HFFc6 (cell line): Measurements from ENCODE around the gene PLTP. TPM values are rescaled to one million over a fixed set of nuclear protein-coding genes. Genes with fewer than 3 reads are reported as not detected.

Experiments used
- DNase-seq: peaks from one replicate; pipeline ENCODE4 v3.0.0-alpha.2; 2018
- H3K27ac Mint-ChIP-seq: 2 replicates; pipeline ENCODE4 v1.8.0; 2020; ENCODE audit warnings: mild to moderate bottlenecking, mixed read lengths
- H3K27me3 Mint-ChIP-seq: 2 replicates; pipeline ENCODE4 v1.8.0; 2021; ENCODE audit warnings: mild to moderate bottlenecking, moderate library complexity, mixed read lengths; ENCODE audit not compliant: insufficient read depth
- H3K36me3 Mint-ChIP-seq: 2 replicates; pipeline ENCODE4 v1.8.0; 2021; ENCODE audit warnings: low read depth, mixed read lengths
- H3K4me1 Mint-ChIP-seq: 2 replicates; pipeline ENCODE4 v1.8.0; 2020; ENCODE audit warnings: low read depth, mixed read lengths
- H3K4me3 Mint-ChIP-seq: 2 replicates; pipeline ENCODE4 v1.8.0; 2020; ENCODE audit warnings: mild to moderate bottlenecking, moderate library complexity, mixed read lengths
- H3K9me3 Mint-ChIP-seq: 2 replicates; pipeline ENCODE4 v1.8.0; 2020; ENCODE audit warnings: mild to moderate bottlenecking, mixed read lengths
- total RNA-seq, 6 experiments: library from RNA; stranded (reverse); fragmentation: NEBNext Ultra II Directional; extraction: Animal tissue kit (Norgen Biotek cat#: 25700); gene quantifications; 2 replicates in 1 of 6; 3 replicates in 5 of 6; pipeline ENCODE4 v1.2.3, GENCODE V29; 2021
- TF ChIP-seq, protein P1 (sequence below): fragments of 200-600 bp; sonication (generic); IDR thresholded peaks from 2 replicates; pipeline ENCODE4 v1.5.0; 2021; ENCODE audit warnings: antibody characterized with exemption, mild to moderate bottlenecking

The PLTP gene
- total RNA-seq, 6 experiments from 2014 or later: 8.3 to 13.6 (median 11.1) TPM

DNA sequence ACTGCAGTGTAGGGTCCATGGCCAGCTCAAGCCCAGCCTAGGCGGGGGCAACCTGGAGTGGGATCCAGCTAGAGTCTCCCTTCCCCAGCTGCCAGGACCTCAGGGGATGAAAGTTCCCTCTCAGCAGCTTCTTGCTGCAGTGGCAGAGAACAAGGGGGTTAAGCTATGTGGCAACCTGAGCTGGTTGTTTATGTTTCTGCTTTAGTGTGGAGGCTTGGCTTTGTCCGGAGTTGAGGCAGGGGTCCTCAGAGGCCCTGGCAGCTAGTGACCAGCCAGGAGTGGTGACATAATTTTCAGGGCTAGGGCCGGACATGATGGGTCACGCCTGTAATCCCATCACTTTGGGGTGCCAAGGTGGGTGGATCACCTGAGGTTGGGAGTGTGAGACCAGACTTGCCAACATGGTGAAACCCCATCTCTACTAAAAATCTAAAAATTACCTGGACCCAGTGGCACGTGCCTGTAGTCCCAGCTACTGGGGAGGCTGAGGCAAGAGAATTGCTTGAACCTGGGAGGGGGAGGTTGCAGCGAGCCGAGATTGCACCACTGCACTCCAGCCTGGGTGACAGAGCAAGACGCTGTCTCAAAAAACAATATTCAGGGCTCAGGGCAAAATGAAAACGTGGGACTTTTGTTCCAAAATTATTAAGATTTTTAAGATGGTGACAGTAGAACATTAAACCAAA, 14.0 kb upstream of the PLTP start:
- Mint-ChIP-seq H3K9me3 (no peaks in the 10 kb centered on the region), H3K4me3 (no peak overlapping the region), H3K27me3 (peaks cover 3% of the 10 kb centered on the region), H3K27ac (no peak overlapping the region), H3K4me1 (peaks cover 6% of the 10 kb centered on the region), H3K36me3 (no peaks in the 10 kb centered on the region)
- TF ChIP-seq, protein P1, sequence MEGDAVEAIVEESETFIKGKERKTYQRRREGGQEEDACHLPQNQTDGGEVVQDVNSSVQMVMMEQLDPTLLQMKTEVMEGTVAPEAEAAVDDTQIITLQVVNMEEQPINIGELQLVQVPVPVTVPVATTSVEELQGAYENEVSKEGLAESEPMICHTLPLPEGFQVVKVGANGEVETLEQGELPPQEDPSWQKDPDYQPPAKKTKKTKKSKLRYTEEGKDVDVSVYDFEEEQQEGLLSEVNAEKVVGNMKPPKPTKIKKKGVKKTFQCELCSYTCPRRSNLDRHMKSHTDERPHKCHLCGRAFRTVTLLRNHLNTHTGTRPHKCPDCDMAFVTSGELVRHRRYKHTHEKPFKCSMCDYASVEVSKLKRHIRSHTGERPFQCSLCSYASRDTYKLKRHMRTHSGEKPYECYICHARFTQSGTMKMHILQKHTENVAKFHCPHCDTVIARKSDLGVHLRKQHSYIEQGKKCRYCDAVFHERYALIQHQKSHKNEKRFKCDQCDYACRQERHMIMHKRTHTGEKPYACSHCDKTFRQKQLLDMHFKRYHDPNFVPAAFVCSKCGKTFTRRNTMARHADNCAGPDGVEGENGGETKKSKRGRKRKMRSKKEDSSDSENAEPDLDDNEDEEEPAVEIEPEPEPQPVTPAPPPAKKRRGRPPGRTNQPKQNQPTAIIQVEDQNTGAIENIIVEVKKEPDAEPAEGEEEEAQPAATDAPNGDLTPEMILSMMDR: no peak
- no peak for DNase-seq

DNA sequence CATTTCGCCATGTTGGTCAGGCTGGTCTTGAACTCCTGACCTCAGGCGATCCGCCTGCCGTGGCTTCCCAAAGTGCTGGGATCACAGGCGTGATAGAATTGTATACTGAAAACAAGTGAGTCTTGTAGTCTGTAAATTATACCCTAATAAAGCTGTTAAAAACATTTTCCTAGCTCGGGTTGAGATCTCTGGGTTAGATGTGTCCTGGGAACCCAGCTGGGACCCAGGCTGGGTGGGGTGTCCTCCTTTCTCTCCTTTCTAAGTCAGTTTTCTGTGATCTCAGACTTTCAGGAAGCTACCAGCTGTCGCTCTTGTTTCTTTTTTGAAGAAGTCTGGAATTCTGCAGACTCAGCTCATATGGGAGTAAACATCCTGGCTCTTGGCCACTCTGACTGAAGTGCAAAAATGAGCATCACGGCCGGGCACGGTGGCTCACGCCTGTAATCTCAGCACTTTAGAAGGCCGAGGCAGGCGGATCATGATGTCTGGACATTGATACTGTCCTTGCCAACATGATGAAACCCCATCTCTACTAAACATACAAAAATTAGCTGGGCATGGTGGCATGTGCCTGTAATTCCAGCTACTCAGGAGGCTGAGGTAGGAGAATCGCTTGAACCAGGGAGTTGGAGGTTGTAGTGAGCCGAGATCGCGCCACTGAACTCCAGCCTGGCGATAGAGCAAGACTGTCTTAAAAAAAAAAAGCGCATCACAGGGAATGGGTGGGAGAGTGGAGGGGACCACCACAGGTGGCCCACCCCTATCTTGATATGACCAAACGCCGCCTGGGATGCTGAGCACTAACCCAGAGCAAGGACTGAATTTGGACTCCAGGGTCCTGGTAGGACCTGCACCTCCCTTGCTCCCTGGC, 12.7 kb upstream of the PLTP start:
- Mint-ChIP-seq H3K27ac (no peak overlapping the region), H3K27me3 (peaks cover 3% of the 10 kb centered on the region), H3K4me3 (peak overlapping the region; percentile 41; the same call in 1 of the 2 replicates), H3K4me1 (peaks cover 17% of the 10 kb centered on the region), H3K36me3 (no peaks in the 10 kb centered on the region), H3K9me3 (no peaks in the 10 kb centered on the region)
- no peak for DNase-seq
- TF ChIP-seq, protein P1: no peak

DNA sequence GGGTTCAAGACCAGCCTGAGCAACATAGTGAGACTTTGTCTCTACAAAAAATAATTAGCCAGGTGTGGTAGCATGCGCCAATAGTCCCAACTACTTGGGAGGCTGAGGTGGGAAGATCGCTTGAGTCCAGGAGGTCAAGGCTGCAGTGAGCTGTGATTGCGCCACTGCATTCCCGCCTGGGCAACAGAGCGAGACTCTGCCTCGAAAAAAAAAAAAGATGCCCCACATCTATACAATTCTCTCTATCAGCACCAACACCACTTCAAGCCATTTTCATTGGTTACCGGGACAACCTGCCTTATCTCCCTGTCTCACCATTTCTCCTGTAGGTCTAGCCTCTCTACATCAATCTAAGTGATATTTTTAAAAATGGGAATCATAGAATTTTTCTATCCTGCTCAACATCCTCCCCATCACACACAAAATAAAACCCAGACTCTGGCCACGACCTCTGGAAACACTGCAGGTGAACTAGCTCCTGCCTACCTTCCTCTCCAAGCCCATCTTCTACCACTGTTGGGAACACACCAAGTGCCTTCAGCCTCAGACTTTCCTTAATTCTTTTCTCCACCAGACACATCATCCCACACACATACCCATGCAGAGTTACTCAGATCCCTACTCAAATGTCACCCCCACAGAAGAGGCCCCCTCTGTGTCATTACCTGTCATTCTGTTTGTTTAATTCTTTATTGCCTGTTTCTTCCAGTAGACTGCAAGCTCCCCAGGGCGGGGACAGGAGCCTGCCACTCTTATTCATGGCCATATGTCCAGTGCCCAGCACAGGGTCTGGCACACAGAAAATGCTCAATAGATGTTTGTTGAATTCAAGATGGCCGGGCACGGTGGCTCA, 9.6 kb upstream of the PLTP start:
- TF ChIP-seq, protein P1: no peak
- DNase-seq: no peak
- Mint-ChIP-seq H3K4me1 (peaks cover 30% of the 10 kb centered on the region), H3K27ac (no peak overlapping the region), H3K9me3 (no peaks in the 10 kb centered on the region), H3K4me3 (no peak overlapping the region), H3K36me3 (no peaks in the 10 kb centered on the region), H3K27me3 (peaks cover 5% of the 10 kb centered on the region)

DNA sequence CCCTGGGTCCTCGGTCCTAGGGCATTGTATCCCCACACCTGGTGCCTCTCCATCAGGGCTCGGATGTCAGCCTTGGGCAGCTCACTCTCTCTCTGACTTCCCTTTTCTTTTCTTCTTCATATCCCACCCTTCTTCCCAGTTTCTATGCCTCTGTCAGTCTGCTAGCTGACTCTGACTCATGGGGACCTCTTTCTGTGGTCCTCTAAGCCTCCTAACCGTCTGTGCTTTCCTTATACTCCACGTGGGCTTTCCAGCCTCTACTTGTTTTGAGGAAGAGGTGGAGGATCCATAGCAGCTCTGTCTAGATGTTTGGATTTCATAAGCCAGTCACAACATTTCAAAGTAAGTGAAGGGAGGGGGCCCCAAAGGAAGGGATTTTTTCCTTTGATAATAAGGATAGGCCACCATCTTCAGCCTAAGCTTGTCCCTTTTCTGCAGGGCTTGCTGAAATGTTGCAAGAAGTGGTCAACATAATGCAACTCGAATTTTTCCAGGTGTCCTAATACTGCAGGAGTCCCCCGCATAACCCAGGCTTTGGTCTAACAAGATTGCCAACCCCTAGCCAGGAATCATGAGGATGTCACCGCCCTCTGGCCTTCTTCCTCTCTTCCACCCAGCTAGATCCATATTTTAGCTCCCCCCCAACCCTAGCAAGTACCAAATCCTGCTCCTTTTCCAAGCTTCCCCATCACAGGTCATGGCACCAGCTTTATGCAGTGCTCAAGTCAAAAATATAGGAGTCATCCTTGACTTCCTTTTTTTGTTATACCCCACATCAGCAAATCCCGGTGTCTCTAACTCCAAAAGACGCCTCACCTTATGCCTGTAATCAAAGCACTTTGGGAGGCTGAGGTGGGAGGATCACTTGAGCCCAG, 8.7 kb upstream of the PLTP start:
- Mint-ChIP-seq H3K4me1 (peaks cover 30% of the 10 kb centered on the region), H3K4me3 (no peak overlapping the region), H3K36me3 (no peaks in the 10 kb centered on the region), H3K9me3 (no peaks in the 10 kb centered on the region), H3K27ac (no peak overlapping the region), H3K27me3 (peaks cover 8% of the 10 kb centered on the region)
- DNase-seq: no peak
- TF ChIP-seq, protein P1: no peak
